Left ventricle myocardium inferior (tissue), 1 donor: Measurements from ENCODE around the gene TMEM115. TPM values are rescaled to one million over a fixed set of nuclear protein-coding genes. Genes with fewer than 3 reads are reported as not detected.

Experiments
- DNase-seq: peaks from one replicate; pipeline ENCODE4 v3.0.0-alpha.2; 2020
- H3K27ac ChIP-seq: fragments of 200-600 bp; replicated peaks from 2 replicates; pipeline ENCODE4 v1.8.0; 2021
- H3K27me3 ChIP-seq: fragments of 200-600 bp; 2 replicates; pipeline ENCODE4 v1.8.0; 2021; ENCODE audit warnings: low read depth
- H3K36me3 ChIP-seq: fragments of 200-600 bp; 2 replicates; pipeline ENCODE4 v1.8.0; 2021
- H3K4me1 ChIP-seq: fragments of 200-600 bp; 2 replicates; pipeline ENCODE4 v1.8.0; 2021
- H3K4me3 ChIP-seq: fragments of 200-600 bp; 2 replicates; pipeline ENCODE4 v1.8.0; 2021; ENCODE audit warnings: mild to moderate bottlenecking, moderate library complexity
- H3K9me3 ChIP-seq: fragments of 200-600 bp; replicated peaks from 2 replicates; pipeline ENCODE4 v1.8.0; 2021
- intact Hi-C: fragments of 100-400 bp; cut with micrococcal nuclease; formaldehyde crosslinking; loops from one replicate; pipeline ENCODE4 v1.11.0; 2022
- total RNA-seq: library from RNA; stranded (reverse); fragmentation: NEBNext Ultra II Directional; extraction: Animal tissue kit (Norgen Biotek cat#: 25700); gene quantifications from one replicate; pipeline ENCODE4 v1.2.1, GENCODE V29; 2021
- TF ChIP-seq, protein P1 (sequence below): fragments of 200-600 bp; IDR thresholded peaks from 2 replicates; pipeline ENCODE4 v1.8.0; 2021; ENCODE audit warnings: antibody characterized with exemption, mild to moderate bottlenecking, borderline replicate concordance
- donor health status: DM: no; HTN: yes; CAD: no; lungs with severe emphysema.

Gene TMEM115
- total RNA-seq, 1 donor from 2014 or later = 23.5 TPM

DNA sequence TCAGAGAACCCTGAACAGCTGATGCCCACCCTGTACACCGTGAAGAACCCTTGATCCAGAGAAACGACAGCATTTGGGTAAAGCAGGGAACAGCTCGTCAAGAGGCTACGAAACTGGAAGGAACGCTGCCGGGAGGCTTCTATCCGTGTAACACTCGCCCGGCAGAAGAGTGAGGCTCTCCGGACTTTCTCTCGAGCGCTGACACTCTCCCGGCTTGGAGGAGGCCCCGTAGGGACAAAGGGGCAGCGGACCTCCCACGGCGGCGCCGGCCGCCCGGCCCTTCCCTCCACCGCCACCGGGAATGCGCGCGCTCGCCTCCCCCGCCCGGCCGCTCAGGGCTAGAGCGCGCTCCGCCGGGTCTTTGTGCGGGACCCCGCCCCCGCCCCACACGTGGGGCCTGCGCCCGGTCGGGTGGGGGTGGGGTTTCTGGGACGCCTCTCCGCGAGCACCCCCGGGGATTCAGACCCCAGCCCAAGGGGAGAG, 38.4 kb downstream of the TMEM115 start:
- intact Hi-C loops = no loop called here
- Histone ChIP-seq H3K4me1 (peaks cover 95% of the 10 kb centered on the region), H3K4me3 (peak overlapping the region; percentile 86), H3K9me3 (no peaks in the 10 kb centered on the region), H3K36me3 (peaks cover 51% of the 10 kb centered on the region), H3K27ac (peak overlapping the region; percentile 99), H3K27me3 (no peaks in the 10 kb centered on the region)
- TF ChIP-seq, protein P1, sequence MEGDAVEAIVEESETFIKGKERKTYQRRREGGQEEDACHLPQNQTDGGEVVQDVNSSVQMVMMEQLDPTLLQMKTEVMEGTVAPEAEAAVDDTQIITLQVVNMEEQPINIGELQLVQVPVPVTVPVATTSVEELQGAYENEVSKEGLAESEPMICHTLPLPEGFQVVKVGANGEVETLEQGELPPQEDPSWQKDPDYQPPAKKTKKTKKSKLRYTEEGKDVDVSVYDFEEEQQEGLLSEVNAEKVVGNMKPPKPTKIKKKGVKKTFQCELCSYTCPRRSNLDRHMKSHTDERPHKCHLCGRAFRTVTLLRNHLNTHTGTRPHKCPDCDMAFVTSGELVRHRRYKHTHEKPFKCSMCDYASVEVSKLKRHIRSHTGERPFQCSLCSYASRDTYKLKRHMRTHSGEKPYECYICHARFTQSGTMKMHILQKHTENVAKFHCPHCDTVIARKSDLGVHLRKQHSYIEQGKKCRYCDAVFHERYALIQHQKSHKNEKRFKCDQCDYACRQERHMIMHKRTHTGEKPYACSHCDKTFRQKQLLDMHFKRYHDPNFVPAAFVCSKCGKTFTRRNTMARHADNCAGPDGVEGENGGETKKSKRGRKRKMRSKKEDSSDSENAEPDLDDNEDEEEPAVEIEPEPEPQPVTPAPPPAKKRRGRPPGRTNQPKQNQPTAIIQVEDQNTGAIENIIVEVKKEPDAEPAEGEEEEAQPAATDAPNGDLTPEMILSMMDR = no peak
- DNase-seq = peak; percentile 86

DNA sequence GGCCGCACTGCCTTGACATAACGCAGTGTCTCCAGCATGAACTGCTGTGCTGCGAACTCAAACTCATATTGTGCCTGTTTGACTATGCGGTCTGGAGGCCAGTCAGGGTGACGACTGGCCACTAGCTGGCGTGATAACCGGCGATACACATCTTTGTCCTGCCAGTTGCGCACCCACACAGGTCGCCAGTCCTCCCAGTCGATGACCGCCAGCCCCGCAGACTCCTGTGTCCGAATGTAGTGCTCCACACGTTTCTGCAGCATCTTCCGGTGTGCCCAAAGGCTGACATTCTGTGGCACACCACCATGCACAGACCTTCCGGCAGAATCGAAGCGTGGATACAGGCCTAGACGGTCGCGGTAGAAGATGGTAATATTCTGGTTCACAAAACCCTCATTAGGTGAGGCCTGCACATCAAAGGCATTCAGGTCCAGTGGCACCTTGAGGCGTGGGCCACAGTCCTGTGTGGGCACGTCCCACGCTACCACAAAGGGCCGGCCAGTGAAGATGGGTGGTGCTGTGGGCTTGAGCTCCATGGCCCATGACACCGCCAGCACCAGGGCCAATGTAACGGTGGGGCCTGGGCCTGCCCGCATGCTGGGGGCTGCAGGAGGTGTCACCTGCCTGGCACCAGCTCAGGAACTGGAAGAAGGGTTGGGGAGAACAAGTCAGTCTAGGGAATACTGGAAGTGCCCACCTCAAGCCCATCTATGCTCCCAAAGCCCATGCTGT, 39.3 kb downstream of the TMEM115 start:
- peaks cover 97% of the 10 kb centered on the region for H3K4me1 ChIP-seq
- intact Hi-C loops = no loop called here

GRCh38 chr3:50319181-50319893, 40.0 kb downstream of the TMEM115 start:
- intact Hi-C loops = no loop called here
- DNase-seq = no peak
- Histone ChIP-seq H3K36me3 (peaks cover 45% of the 10 kb centered on the region), H3K4me1 (peaks cover 97% of the 10 kb centered on the region), H3K4me3 (peak overlapping the region; percentile 86), H3K27me3 (no peaks in the 10 kb centered on the region), H3K27ac (peak overlapping the region; percentile 99), H3K9me3 (no peaks in the 10 kb centered on the region)
- TF ChIP-seq, protein P1 = no peak

More for the DNA sequence above, 39.3 kb downstream of the TMEM115 start:
- H3K27ac ChIP-seq = peak overlapping the region; percentile 99
- H3K9me3 ChIP-seq = no peaks in the 10 kb centered on the region
- TF ChIP-seq, protein P1 = peak; percentile 12
- no peak for DNase-seq
- peaks cover 45% of the 10 kb centered on the region for H3K36me3 ChIP-seq
- peak overlapping the region; percentile 86 for H3K4me3 ChIP-seq
- no peaks in the 10 kb centered on the region for H3K27me3 ChIP-seq

DNA sequence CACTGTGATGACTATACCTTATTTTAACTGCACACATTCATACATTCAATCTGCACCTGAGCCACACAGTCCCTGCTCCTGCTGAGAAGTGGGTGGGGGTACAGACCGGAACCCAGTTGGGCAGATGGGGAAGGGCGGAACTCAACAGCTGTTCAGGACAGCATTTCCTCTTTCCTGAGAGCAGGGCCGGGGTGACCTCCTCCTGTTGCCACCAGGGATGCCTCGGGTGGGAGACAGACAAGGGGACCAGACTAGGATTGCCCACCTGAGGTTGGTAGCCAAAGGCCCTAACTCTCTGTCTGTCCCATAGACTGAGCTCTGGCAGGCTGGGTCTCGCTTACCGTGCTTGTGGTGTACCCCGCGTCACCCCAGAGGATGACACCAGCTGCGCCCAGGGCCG, 40.7 kb downstream of the TMEM115 start:
- DNase-seq = no peak
- Histone ChIP-seq H3K4me1 (peaks cover 96% of the 10 kb centered on the region), H3K9me3 (no peaks in the 10 kb centered on the region), H3K36me3 (peaks cover 45% of the 10 kb centered on the region), H3K4me3 (peak overlapping the region; percentile 86), H3K27ac (peak overlapping the region; percentile 99), H3K27me3 (no peaks in the 10 kb centered on the region)
- TF ChIP-seq, protein P1 = no peak
- intact Hi-C loops = no loop called here

- intact Hi-C loops = no loop called here
- TF ChIP-seq, protein P1 = no peak
- Histone ChIP-seq H3K4me1 (peaks cover 92% of the 10 kb centered on the region), H3K9me3 (no peaks in the 10 kb centered on the region), H3K4me3 (peak overlapping the region; percentile 86), H3K27ac (peak overlapping the region; percentile 99), H3K36me3 (peaks cover 45% of the 10 kb centered on the region), H3K27me3 (no peaks in the 10 kb centered on the region)
- DNase-seq = no peak
These were observed 41.2 kb downstream of the TMEM115 start for GRCh38 chr3:50318163-50318562.
